OCI-LY1 (cell line): ENCODE measurements around the gene HDAC2.

Experiments used
- H2AFZ ChIP-seq: fragments of 200-600 bp; sonication (generic), shearing (Covaris generic); 2 replicates; pipeline ENCODE4 v1.6.0; 2014; ENCODE audit warnings: antibody characterized with exemption, mild to moderate bottlenecking, low read length
- H3F3A ChIP-seq: fragments of 200-600 bp; sonication (generic), shearing (Covaris generic); 2 replicates; pipeline ENCODE4 v1.6.0; 2014; ENCODE audit warnings: mild to moderate bottlenecking, antibody characterized with exemption, low read length, moderate library complexity; ENCODE audit not compliant: insufficient read depth
- H3K27ac ChIP-seq: fragments of 200-600 bp; sonication (generic); 2 replicates; pipeline ENCODE4 v1.5.1; 2014; ENCODE audit warnings: low read length, mixed run types, mild to moderate bottlenecking, low read depth; ENCODE audit not compliant: poor library complexity, severe bottlenecking
- H3K27me3 ChIP-seq: fragments of 200-600 bp; sonication (generic); 2 replicates; pipeline ENCODE4 v1.6.0; 2014; ENCODE audit warnings: antibody characterized with exemption, mild to moderate bottlenecking, low read length, moderate library complexity; ENCODE audit not compliant: insufficient read depth
- H3K36me3 ChIP-seq: fragments of 200-600 bp; sonication (generic); 2 replicates; pipeline ENCODE4 v1.6.1; 2014; ENCODE audit warnings: mild to moderate bottlenecking, antibody characterized with exemption, low read length, moderate library complexity, mixed read lengths; ENCODE audit not compliant: insufficient read depth
- H3K4me1 ChIP-seq: fragments of 200-600 bp; sonication (generic); 2 replicates; pipeline ENCODE4 v1.5.1; 2014; ENCODE audit warnings: mild to moderate bottlenecking, low read length, moderate library complexity; ENCODE audit not compliant: insufficient read depth, severe bottlenecking
- H3K4me2 ChIP-seq: fragments of 200-600 bp; sonication (generic), shearing (Covaris generic); 2 replicates; pipeline ENCODE4 v1.6.1; 2014; ENCODE audit warnings: low read length
- H3K4me3 ChIP-seq: fragments of 200-600 bp; sonication (generic); 2 replicates; pipeline ENCODE4 v1.5.1; 2014; ENCODE audit warnings: low read length, low read depth, mild to moderate bottlenecking, mixed read lengths; ENCODE audit not compliant: poor library complexity, severe bottlenecking
- H3K79me2 ChIP-seq: fragments of 200-600 bp; shearing (Covaris generic); 2 replicates; pipeline ENCODE4 v1.6.1; 2016; ENCODE audit warnings: mixed run types, low read length, mixed read lengths; ENCODE audit not compliant: insufficient read depth
- H3K9ac ChIP-seq: fragments of 200-600 bp; sonication (generic), shearing (Covaris generic); 2 replicates; pipeline ENCODE4 v1.6.1; 2014; ENCODE audit warnings: mild to moderate bottlenecking, low read length, mixed read lengths
- H3K9me2 ChIP-seq: fragments of 200-600 bp; sonication (generic), shearing (Covaris generic); 2 replicates; pipeline ENCODE4 v1.6.1; 2014; ENCODE audit warnings: low read depth, mild to moderate bottlenecking, low read length, mixed read lengths
- H3K9me3 ChIP-seq: fragments of 200-600 bp; shearing (Covaris generic); 2 replicates; pipeline ENCODE4 v1.6.1; 2014; ENCODE audit warnings: low read length, mixed read lengths
- H4K20me1 ChIP-seq: fragments of 200-600 bp; sonication (generic), shearing (Covaris generic); 2 replicates; pipeline ENCODE4 v1.6.0; 2016; ENCODE audit warnings: mild to moderate bottlenecking, low read length; ENCODE audit not compliant: insufficient read depth
- EZH2 ChIP-seq: fragments of 200-600 bp; sonication (generic), shearing (Covaris generic); IDR thresholded peaks from 2 replicates; pipeline ENCODE4 v1.8.0; 2017; ENCODE audit warnings: borderline replicate concordance, mixed run types, mild to moderate bottlenecking, antibody characterized with exemption, low read length, moderate library complexity, mixed read lengths
- TF ChIP-seq, protein P1 (sequence below): fragments of 200-600 bp; sonication (generic), shearing (Covaris generic); IDR thresholded peaks from 2 replicates; pipeline ENCODE4 v1.5.1; 2017; ENCODE audit warnings: mild to moderate bottlenecking, antibody characterized with exemption, low read length, moderate library complexity, mixed read lengths

HDAC2 gene

DNA sequence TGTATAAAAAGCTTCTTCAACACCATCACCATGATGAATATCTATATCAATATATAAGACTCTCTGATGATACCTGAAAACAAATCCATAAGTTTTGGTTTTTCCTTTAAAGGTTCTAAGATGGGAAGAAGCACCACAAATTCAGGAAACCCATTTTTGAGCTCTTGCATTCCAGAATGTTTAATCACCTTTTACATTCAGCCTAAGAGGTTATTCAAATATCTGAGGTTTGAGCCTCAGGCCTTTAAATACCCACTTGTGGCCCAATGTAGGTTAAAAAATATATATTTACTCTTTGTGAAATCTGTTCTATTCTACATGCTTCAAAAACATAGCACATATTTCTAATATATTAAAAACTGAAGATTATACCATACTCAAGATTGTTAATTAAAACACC, 17.6 kb downstream of the HDAC2 start:
- TF ChIP-seq, protein P1, sequence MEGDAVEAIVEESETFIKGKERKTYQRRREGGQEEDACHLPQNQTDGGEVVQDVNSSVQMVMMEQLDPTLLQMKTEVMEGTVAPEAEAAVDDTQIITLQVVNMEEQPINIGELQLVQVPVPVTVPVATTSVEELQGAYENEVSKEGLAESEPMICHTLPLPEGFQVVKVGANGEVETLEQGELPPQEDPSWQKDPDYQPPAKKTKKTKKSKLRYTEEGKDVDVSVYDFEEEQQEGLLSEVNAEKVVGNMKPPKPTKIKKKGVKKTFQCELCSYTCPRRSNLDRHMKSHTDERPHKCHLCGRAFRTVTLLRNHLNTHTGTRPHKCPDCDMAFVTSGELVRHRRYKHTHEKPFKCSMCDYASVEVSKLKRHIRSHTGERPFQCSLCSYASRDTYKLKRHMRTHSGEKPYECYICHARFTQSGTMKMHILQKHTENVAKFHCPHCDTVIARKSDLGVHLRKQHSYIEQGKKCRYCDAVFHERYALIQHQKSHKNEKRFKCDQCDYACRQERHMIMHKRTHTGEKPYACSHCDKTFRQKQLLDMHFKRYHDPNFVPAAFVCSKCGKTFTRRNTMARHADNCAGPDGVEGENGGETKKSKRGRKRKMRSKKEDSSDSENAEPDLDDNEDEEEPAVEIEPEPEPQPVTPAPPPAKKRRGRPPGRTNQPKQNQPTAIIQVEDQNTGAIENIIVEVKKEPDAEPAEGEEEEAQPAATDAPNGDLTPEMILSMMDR = no peak
- no peak for TF ChIP-seq EZH2
- no peaks in the 10 kb centered on the region for H4K20me1 ChIP-seq
- H3K79me2 ChIP-seq = peaks cover 5% of the 10 kb centered on the region
- H3K9me2 ChIP-seq = no peaks in the 10 kb centered on the region
- H2AFZ ChIP-seq = no peak overlapping the region
- no peaks in the 10 kb centered on the region for H3K4me1 ChIP-seq
- H3K4me3 ChIP-seq = no peak overlapping the region
- H3K27ac ChIP-seq = no peak overlapping the region
- H3K4me2 ChIP-seq = no peak overlapping the region
- H3F3A ChIP-seq = no peaks in the 10 kb centered on the region
- H3K9me3 ChIP-seq = no peaks in the 10 kb centered on the region
- H3K27me3 ChIP-seq = no peaks in the 10 kb centered on the region
- H3K9ac ChIP-seq = no peak overlapping the region
- peaks cover 89% of the 10 kb centered on the region for H3K36me3 ChIP-seq

DNA sequence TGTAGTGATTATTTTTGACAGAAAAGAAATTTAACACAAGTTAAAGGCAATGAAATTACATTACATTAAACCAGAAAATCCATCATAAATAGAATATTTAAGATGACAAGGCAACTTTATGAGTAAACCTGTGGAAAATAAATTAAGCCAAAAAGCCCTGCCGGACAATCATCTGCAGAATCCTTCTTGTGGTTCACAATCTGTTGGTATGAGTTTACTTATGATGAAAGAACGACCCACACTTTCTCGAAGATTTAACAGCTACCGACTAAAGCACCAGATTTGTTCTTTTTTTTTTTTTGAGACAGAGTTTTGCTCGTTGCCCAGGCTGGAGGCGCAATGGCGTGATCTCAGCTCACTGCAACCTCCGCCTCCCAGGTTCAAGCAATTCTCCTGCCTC, 21.4 kb downstream of the HDAC2 start:
- H3K79me2 ChIP-seq = no peaks in the 10 kb centered on the region

DNA sequence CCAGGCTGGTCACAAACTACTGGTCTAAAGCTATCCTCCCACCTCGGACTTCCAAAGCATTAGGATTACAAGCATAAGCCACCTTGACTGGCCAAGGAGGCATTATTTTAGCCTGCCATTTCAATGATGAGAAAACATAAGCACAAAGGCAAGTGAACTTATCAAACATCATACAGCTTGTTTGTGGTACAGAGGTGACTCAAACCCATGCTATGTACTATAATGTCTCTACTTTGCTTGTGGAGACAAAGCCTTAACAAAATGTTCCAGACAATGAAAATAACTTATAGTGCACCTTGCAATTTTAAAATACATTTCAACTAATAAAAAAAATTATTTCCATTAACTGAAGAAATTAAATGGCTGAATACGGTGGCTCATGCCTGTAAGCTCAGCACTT, 26.2 kb downstream of the HDAC2 start:
- Histone ChIP-seq H3K4me3 (no peak overlapping the region), H3K4me2 (no peak overlapping the region), H3K9me3 (no peaks in the 10 kb centered on the region), H2AFZ (no peak overlapping the region), H3K9me2 (no peaks in the 10 kb centered on the region), H3F3A (no peaks in the 10 kb centered on the region), H3K79me2 (no peaks in the 10 kb centered on the region), H3K4me1 (no peaks in the 10 kb centered on the region), H4K20me1 (no peaks in the 10 kb centered on the region; the same call in 1 of the 2 replicates), H3K27ac (no peak overlapping the region), H3K27me3 (no peaks in the 10 kb centered on the region), H3K9ac (no peak overlapping the region), H3K36me3 (peaks cover 75% of the 10 kb centered on the region)
- TF ChIP-seq, protein P1 = no peak
- no peak for TF ChIP-seq EZH2

More for the DNA sequence above, 21.4 kb downstream of the HDAC2 start:
- Histone ChIP-seq H3K27ac (no peak overlapping the region), H3K9me3 (no peaks in the 10 kb centered on the region), H3K9me2 (no peaks in the 10 kb centered on the region), H4K20me1 (no peaks in the 10 kb centered on the region), H2AFZ (no peak overlapping the region), H3K27me3 (no peaks in the 10 kb centered on the region), H3K36me3 (peaks cover 70% of the 10 kb centered on the region), H3K4me3 (no peak overlapping the region), H3K4me1 (no peaks in the 10 kb centered on the region), H3K4me2 (no peak overlapping the region), H3K9ac (no peak overlapping the region), H3F3A (no peaks in the 10 kb centered on the region)
- no peak for TF ChIP-seq EZH2
- TF ChIP-seq, protein P1 = no peak
